Immature natural killer cell (primary cell): ENCODE results near the gene ATP2A1. TPM values are rescaled to one million over a fixed set of nuclear protein-coding genes. Genes with fewer than 3 reads are reported as not detected.
"Not testable (repeated sequence)": the region's sequence is repeated elsewhere in the genome, so short reads cannot be mapped to it uniquely, and the experiment has no call there.

Experiments used
- DNase-seq, 3 donors: peaks; one replicate each; pipeline ENCODE4 v3.0.0; 2022; ENCODE audit warnings: mixed read lengths in 1 of 3
- H3K27ac Mint-ChIP-seq, 6 donors: one replicate each; pipeline ENCODE4 v1.8.0; 2020; ENCODE audit warnings: mixed read lengths in 6 of 6, mild to moderate bottlenecking in 5 of 6, inconsistent platforms in 4 of 6, moderate library complexity in 3 of 6
- H3K27me3 Mint-ChIP-seq, 3 donors: one replicate each; pipeline ENCODE4 v1.8.0; 2020 to 2021; ENCODE audit warnings: low read depth in 3 of 3, mild to moderate bottlenecking in 3 of 3, mixed read lengths in 3 of 3, moderate library complexity in 3 of 3, inconsistent platforms in 1 of 3
- H3K36me3 Mint-ChIP-seq, 3 donors: one replicate each; pipeline ENCODE4 v1.8.0; 2020; ENCODE audit warnings: mixed read lengths in 3 of 3, inconsistent platforms in 2 of 3, mild to moderate bottlenecking in 2 of 3
- H3K4me1 Mint-ChIP-seq, 2 donors: one replicate each; pipeline ENCODE4 v1.8.0; 2020; ENCODE audit warnings: inconsistent platforms in 2 of 2, mild to moderate bottlenecking in 2 of 2, mixed read lengths in 2 of 2, moderate library complexity in 1 of 2
- H3K4me3 Mint-ChIP-seq, 5 donors: one replicate each; pipeline ENCODE4 v1.8.0; 2020; ENCODE audit warnings: mild to moderate bottlenecking in 5 of 5, mixed read lengths in 5 of 5, inconsistent platforms in 3 of 5, moderate library complexity in 3 of 5
- H3K9me3 Mint-ChIP-seq, 6 donors: one replicate each; pipeline ENCODE4 v1.8.0; 2020; ENCODE audit warnings: mild to moderate bottlenecking in 6 of 6, mixed read lengths in 6 of 6, inconsistent platforms in 4 of 6, moderate library complexity in 3 of 6
- polyA plus RNA-seq, 3 donors: library from polyadenylated mRNA; unstranded; fragments of 300-500 nt; fragmentation: Illumina TruSeq; gene quantifications; one replicate each; pipeline ENCODE4 v1.2.3, GENCODE V29; 2021

Gene ATP2A1
- polyA plus RNA-seq, 3 donors from 2014 or later: 0.31 TPM; not detected in 2

- peaks cover 22 to 24% of the 10 kb centered on the region in 2 donors for H3K4me1 Mint-ChIP-seq
- peaks cover 0 to 3% (median 2%) of the 10 kb centered on the region in 3 donors for H3K27me3 Mint-ChIP-seq
- peak overlapping the region in 2 of 6 donors; percentile 48 to 61 for H3K27ac Mint-ChIP-seq
- no peak overlapping the region for H3K4me3 Mint-ChIP-seq
- H3K36me3 Mint-ChIP-seq: peaks cover 0 to 17% (median 9%) of the 10 kb centered on the region in 3 donors
- DNase-seq: no peak
- H3K9me3 Mint-ChIP-seq: peaks cover 0 to 1% (median 0%) of the 10 kb centered on the region in 6 donors
Observed at GRCh38 chr16:28866454-28866804, 11.9 kb upstream of the ATP2A1 start.

- Mint-ChIP-seq H3K4me1 (peaks cover 22 to 24% of the 10 kb centered on the region in 2 donors), H3K27ac (peak overlapping the region in 2 of 6 donors; percentile 50 to 62), H3K9me3 (peaks cover 0 to 1% (median 0%) of the 10 kb centered on the region in 6 donors), H3K4me3 (peak overlapping the region in 1 of 5 donors; percentile 29), H3K27me3 (peaks cover 0 to 3% (median 2%) of the 10 kb centered on the region in 3 donors), H3K36me3 (peaks cover 0 to 17% (median 9%) of the 10 kb centered on the region in 3 donors)
- DNase-seq: no peak
Observed at GRCh38 chr16:28867241-28867640, 11.0 kb upstream of the ATP2A1 start.

GRCh38 chr16:28867646-28868045 is 10.6 kb upstream of the ATP2A1 start:
- H3K4me1 Mint-ChIP-seq: peaks cover 22 to 24% of the 10 kb centered on the region in 2 donors
- H3K36me3 Mint-ChIP-seq: peaks cover 0 to 17% (median 9%) of the 10 kb centered on the region in 3 donors
- not testable (repeated sequence) for H3K9me3 Mint-ChIP-seq, DNase-seq, H3K27ac Mint-ChIP-seq, H3K4me3 Mint-ChIP-seq, H3K27me3 Mint-ChIP-seq

GRCh38 chr16:28869201-28869600 is 9.1 kb upstream of the ATP2A1 start:
- H3K4me1 Mint-ChIP-seq: peaks cover 14 to 15% of the 10 kb centered on the region in 2 donors
- no peak overlapping the region for H3K27ac Mint-ChIP-seq
- H3K9me3 Mint-ChIP-seq: peaks cover 0 to 1% (median 0%) of the 10 kb centered on the region in 6 donors
- H3K27me3 Mint-ChIP-seq: peaks cover 0 to 5% (median 5%) of the 10 kb centered on the region in 3 donors
- no peak overlapping the region for H3K4me3 Mint-ChIP-seq
- H3K36me3 Mint-ChIP-seq: peaks cover 0 to 17% (median 9%) of the 10 kb centered on the region in 3 donors
- no peak for DNase-seq

GRCh38 chr16:28872952-28873351 is 5.3 kb upstream of the ATP2A1 start:
- H3K9me3 Mint-ChIP-seq: no peaks in the 10 kb centered on the region
- peaks cover 0 to 6% (median 1%) of the 10 kb centered on the region in 3 donors for H3K27me3 Mint-ChIP-seq
- peaks cover 0 to 17% (median 9%) of the 10 kb centered on the region in 3 donors for H3K36me3 Mint-ChIP-seq
- no peak for DNase-seq
- H3K4me3 Mint-ChIP-seq: no peak overlapping the region
- no peak overlapping the region for H3K27ac Mint-ChIP-seq
- peaks cover 0 to 4% of the 10 kb centered on the region in 2 donors for H3K4me1 Mint-ChIP-seq

GRCh38 chr16:28873543-28874201 is 4.6 kb upstream of the ATP2A1 start:
- Mint-ChIP-seq H3K36me3 (peaks cover 0 to 17% (median 9%) of the 10 kb centered on the region in 3 donors), H3K27me3 (peaks cover 0 to 6% (median 1%) of the 10 kb centered on the region in 3 donors), H3K4me3 (no peak overlapping the region), H3K9me3 (no peaks in the 10 kb centered on the region), H3K4me1 (peaks cover 0 to 5% of the 10 kb centered on the region in 2 donors), H3K27ac (no peak overlapping the region)
- DNase-seq: peak; percentile 57 to 67 (median 57)

- no peak overlapping the region for H3K4me3 Mint-ChIP-seq
- H3K36me3 Mint-ChIP-seq: peaks cover 0 to 11% (median 9%) of the 10 kb centered on the region in 3 donors
Observed at GRCh38 chr16:28874406-28874805, 3.9 kb upstream of the ATP2A1 start.

GRCh38 chr16:28875134-28876018 is 2.9 kb upstream of the ATP2A1 start:
- no peak for DNase-seq
- Mint-ChIP-seq H3K27me3 (peaks cover 0 to 6% (median 1%) of the 10 kb centered on the region in 3 donors), H3K4me1 (peaks cover 6 to 12% of the 10 kb centered on the region in 2 donors), H3K9me3 (no peaks in the 10 kb centered on the region), H3K27ac (no peak overlapping the region), H3K4me3 (no peak overlapping the region), H3K36me3 (peaks cover 0 to 1% (median 1%) of the 10 kb centered on the region in 3 donors)

More at GRCh38 chr16:28874406-28874805, 3.9 kb upstream of the ATP2A1 start:
- DNase-seq: no peak
- peaks cover 6 to 10% of the 10 kb centered on the region in 2 donors for H3K4me1 Mint-ChIP-seq
- H3K27ac Mint-ChIP-seq: no peak overlapping the region
- peaks cover 0 to 6% (median 1%) of the 10 kb centered on the region in 3 donors for H3K27me3 Mint-ChIP-seq
- no peaks in the 10 kb centered on the region for H3K9me3 Mint-ChIP-seq

GRCh38 chr16:28876019-28876659 is 2.1 kb upstream of the ATP2A1 start:
- DNase-seq: no peak
- Mint-ChIP-seq H3K9me3 (no peaks in the 10 kb centered on the region), H3K27me3 (peaks cover 0 to 6% (median 1%) of the 10 kb centered on the region in 3 donors), H3K27ac (peak overlapping the region in 1 of 6 donors; percentile 76), H3K36me3 (no peaks in the 10 kb centered on the region), H3K4me3 (no peak overlapping the region), H3K4me1 (peaks cover 14 to 17% of the 10 kb centered on the region in 2 donors)

GRCh38 chr16:28876973-28877654 is 1.2 kb upstream of the ATP2A1 start:
- no peak overlapping the region for H3K4me3 Mint-ChIP-seq
- DNase-seq: no peak
- H3K4me1 Mint-ChIP-seq: peaks cover 18 to 19% of the 10 kb centered on the region in 2 donors
- H3K36me3 Mint-ChIP-seq: no peaks in the 10 kb centered on the region
- peaks cover 0 to 6% (median 1%) of the 10 kb centered on the region in 3 donors for H3K27me3 Mint-ChIP-seq
- H3K27ac Mint-ChIP-seq: no peak overlapping the region
- no peaks in the 10 kb centered on the region for H3K9me3 Mint-ChIP-seq

GRCh38 chr16:28877655-28878000 is 660 bp upstream of the ATP2A1 start:
- no peaks in the 10 kb centered on the region for H3K36me3 Mint-ChIP-seq
- DNase-seq: no peak
- H3K9me3 Mint-ChIP-seq: no peaks in the 10 kb centered on the region
- H3K27ac Mint-ChIP-seq: no peak overlapping the region
- H3K4me1 Mint-ChIP-seq: peaks cover 18 to 19% of the 10 kb centered on the region in 2 donors
- peak overlapping the region in 4 of 5 donors; percentile 15 to 40 (median 20) for H3K4me3 Mint-ChIP-seq
- peaks cover 0 to 2% (median 1%) of the 10 kb centered on the region in 3 donors for H3K27me3 Mint-ChIP-seq

GRCh38 chr16:28879261-28879840 is 1.1 kb downstream of the ATP2A1 start:
- Mint-ChIP-seq H3K4me3 (peak overlapping the region; percentile 84 to 90 (median 87)), H3K4me1 (peaks cover 18 to 19% of the 10 kb centered on the region in 2 donors)
- DNase-seq: no peak

More at GRCh38 chr16:28879261-28879840, 1.1 kb downstream of the ATP2A1 start:
- H3K27me3 Mint-ChIP-seq: peaks cover 0 to 3% (median 0%) of the 10 kb centered on the region in 3 donors
- no peaks in the 10 kb centered on the region for H3K9me3 Mint-ChIP-seq
- no peaks in the 10 kb centered on the region for H3K36me3 Mint-ChIP-seq
- peak overlapping the region in 3 of 6 donors; percentile 30 to 83 (median 79) for H3K27ac Mint-ChIP-seq
